Measurements from ENCODE around the gene PCDH15. TPM values are rescaled to one million over a fixed set of nuclear protein-coding genes. Genes with fewer than 3 reads are reported as not detected.
A peak's percentile ranks its signal among the peaks of the same experiment; 100 is the strongest.
"Not testable (repeated sequence)": the region's sequence is repeated elsewhere in the genome, so short reads cannot be mapped to it uniquely, and the experiment has no call there.

Gene PCDH15
- total RNA-seq, 1 experiment from 2014 or later: 0.77 TPM

DNA sequence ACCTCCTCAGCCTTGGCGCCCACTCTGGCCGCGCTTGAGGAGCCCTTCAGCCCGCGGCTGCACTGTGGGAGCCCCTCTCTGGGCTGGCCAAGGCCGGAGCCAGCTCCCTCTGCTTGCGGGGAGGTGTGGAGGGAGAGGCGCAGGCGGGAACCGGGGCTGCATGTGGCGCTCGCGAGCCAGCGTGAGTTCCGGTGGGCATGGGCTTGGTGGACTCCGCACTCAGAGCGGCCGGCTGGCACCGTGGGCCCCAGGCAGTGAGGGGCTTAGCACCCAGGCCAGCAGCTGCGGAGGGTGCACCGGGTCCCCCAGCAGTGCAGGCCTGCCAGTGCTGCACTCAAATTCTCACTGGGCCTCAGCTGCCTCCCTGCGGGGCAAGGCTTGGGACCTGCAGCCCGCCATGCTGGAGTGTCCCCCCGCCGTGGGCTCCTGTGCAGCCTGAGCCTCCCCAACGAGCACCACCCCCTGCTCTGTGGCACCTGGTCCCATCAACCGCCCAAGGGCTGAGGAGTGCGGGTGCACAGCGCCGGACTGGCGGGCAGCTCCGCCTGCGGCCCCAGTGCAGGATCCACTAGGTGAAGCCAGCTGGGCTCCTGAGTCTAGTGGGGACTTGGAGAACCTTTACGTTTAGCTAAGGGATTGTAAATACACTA is 876.9 kb downstream of the PCDH15 start:
- not testable (repeated sequence) for H3K36me3 ChIP-seq; H3K9me3 ChIP-seq (replicated peaks); H3K4me1 ChIP-seq; H3K4me3 ChIP-seq; H3K27me3 ChIP-seq; DNase-seq; H3K27ac ChIP-seq

DNA sequence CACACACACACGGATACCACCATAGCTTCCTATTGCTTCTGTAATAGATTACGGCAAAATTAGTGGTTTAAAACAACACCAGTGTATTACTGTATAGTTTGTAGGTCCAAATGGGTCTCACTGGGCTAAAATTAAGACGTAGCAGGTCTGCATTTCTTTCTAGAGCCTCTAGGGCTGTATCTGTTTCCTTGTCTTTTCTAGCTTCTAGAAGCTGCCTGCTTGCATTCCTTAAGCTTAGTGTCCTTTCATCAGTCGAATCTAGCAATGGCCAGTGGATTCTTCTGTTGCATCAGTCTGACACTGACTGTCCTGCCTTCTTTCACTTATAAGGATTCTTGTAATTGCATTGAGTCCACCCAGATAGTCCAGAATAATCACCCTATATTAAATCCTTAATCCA is 882.3 kb downstream of the PCDH15 start:
- Histone ChIP-seq H3K36me3 (no peaks in the 10 kb centered on the region), H3K27me3 (no peaks in the 10 kb centered on the region), H3K4me1 (no peaks in the 10 kb centered on the region), H3K4me3 (no peak overlapping the region), H3K27ac (no peak overlapping the region), H3K9me3 (replicated peaks) (no peaks in the 10 kb centered on the region)
- no peak for DNase-seq

DNA sequence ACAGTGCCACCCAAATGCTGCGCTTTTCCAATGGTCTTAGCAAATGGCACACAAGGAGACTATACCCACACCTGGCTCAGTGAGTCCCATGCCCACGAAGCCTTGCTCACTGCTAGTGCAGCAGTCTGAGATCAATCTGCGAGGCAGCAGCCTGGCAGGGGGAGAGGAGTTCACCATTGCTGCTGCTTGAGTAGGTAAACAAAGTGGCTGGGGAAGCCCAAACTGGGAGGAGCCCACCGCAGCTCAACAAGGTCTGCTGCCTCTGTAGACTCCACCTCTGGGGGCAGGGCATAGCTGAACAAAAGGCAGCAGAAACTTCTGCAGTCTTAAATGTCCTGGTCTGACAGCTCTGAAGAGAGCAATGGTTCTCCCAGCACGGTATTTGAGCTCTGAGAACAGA is 891.2 kb downstream of the PCDH15 start:
- H3K36me3 ChIP-seq: no peaks in the 10 kb centered on the region
- no peak overlapping the region for H3K4me3 ChIP-seq
- no peak for DNase-seq
- no peaks in the 10 kb centered on the region for H3K27me3 ChIP-seq
- no peaks in the 10 kb centered on the region for H3K9me3 ChIP-seq (replicated peaks)
- H3K27ac ChIP-seq: no peak overlapping the region
- H3K4me1 ChIP-seq: no peaks in the 10 kb centered on the region

DNA sequence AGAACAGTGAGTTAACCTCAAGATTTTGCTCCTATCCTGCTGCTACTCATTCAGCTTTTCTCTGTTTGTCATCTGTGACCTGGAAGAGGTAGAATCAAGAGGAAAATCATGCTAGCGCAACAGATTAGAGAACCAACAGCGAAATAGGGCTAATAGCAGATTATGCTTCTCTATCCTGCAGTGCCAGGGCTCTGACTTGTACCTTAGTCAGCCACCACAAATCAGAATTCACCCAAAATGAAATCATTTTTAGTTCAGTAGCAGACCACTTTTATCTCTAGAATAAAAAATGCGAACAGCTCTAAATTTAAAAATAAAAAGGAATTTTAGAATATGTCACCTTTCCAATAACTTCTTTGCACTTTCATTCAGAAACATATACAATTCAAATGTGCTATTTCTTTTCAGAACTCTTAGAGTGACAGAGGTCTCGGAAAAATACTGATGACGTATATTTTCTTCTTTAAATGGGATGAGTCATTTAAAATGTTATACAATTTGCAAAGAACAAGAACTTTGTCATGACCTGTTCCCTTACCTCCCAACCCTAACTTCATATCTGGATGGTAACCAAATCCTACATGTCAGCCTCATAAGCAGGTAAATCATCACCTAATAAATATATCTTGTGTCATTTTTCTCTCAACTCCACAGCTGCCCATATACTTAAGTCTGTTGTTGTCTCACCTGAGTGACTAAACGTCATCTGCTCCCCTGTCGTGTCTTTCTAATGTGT is 896.4 kb downstream of the PCDH15 start:
- Histone ChIP-seq H3K27ac (no peak overlapping the region), H3K27me3 (no peaks in the 10 kb centered on the region), H3K36me3 (no peaks in the 10 kb centered on the region), H3K4me3 (no peak overlapping the region), H3K9me3 (replicated peaks) (no peaks in the 10 kb centered on the region), H3K4me1 (no peaks in the 10 kb centered on the region)
- DNase-seq: no peak

DNA sequence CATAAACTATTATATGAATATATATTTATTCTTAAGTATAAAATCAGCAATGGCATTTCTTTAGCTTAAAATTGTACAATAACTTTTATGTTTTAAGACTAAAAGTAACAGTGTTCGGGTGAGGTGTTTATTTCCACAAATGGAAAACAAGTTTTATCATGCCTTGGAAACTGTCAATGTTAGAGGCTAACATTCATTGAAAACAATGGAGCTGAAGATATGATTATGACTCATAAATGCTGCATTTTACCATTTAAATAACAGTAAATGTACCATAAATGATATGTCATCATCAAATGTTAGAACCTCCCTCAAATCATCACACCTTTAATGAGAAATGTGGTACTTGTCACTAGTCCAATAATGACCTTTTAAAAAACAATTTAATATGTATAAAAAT is 897.3 kb downstream of the PCDH15 start:
- no peaks in the 10 kb centered on the region for H3K4me1 ChIP-seq
- no peaks in the 10 kb centered on the region for H3K36me3 ChIP-seq
- no peak overlapping the region for H3K27ac ChIP-seq
- no peak overlapping the region for H3K4me3 ChIP-seq
- H3K27me3 ChIP-seq: no peaks in the 10 kb centered on the region
- H3K9me3 ChIP-seq (replicated peaks): no peaks in the 10 kb centered on the region
- DNase-seq: no peak

DNA sequence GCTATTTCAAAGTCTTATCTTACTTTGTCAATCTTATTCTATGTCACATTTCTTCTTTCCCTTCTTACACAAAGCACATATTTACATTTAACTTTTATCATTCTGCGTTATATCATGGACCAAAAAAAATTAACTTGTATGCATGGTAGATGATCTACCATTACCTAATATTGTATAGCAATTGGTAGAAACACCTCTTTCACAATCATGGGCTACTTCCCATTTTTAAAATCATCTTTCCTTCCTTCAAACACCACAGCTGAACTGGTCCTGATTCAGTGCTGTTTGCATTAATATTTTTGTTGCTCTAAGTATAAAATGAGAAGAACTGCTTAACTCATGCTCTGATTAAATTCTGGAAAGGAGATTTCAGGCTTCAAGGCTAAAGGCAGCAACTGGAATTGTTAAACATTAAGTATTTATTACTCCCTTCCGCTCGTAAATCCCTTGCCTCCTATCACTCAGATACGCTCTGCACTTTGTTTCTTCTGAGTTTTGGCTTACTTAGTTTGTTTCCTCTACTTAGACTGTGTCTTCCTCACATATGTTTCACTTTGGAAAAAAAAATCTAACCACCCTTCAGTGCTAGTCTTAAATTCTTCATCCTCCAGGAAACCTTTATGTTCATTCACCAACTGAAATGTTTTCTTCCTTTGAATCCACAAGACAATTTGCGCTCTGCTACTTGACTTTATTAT is 901.4 kb downstream of the PCDH15 start:
- Histone ChIP-seq H3K36me3 (no peaks in the 10 kb centered on the region), H3K4me1 (no peaks in the 10 kb centered on the region), H3K27me3 (no peaks in the 10 kb centered on the region), H3K27ac (no peak overlapping the region), H3K9me3 (replicated peaks) (no peaks in the 10 kb centered on the region), H3K4me3 (no peak overlapping the region)
- no peak for DNase-seq

DNA sequence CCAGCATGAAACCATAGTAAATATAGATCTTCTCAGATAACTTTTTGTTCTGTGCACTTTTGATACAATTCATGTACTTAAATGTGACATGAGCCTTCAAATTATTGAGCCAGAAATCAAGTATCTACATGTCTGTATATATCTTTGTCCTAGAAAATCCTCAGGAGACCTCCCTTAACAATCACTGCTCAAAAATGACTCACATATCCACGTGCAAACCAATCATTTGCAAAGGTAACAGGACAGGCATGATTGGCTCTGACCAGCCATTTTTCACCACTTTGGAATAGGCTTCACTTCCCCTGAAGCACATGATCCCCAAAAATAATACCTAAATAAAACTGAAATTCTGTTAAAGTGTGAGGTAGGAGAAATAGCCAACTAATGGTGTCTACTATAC is 902.5 kb downstream of the PCDH15 start:
- Histone ChIP-seq H3K27me3 (no peaks in the 10 kb centered on the region), H3K4me3 (no peak overlapping the region), H3K36me3 (no peaks in the 10 kb centered on the region), H3K9me3 (replicated peaks) (no peaks in the 10 kb centered on the region), H3K4me1 (no peaks in the 10 kb centered on the region), H3K27ac (no peak overlapping the region)
- DNase-seq: no peak

DNA sequence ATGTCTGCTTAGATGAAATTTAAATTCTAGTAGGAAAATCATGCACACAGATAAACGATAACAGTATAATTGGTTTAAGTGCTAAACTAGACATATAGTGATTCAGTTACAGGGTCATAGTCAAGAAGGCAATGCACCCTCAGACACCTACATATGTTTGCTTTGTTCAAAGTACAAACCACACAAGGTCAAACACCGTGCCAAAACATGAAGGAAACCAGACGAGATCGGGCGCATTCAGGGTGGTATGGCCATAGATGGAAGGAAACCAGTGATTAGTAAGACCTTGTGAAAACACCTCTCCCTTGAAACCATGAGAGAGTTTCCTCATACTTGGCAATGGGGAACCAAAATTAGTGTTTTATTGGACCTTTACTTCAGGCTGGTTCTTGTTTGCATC is 906.9 kb downstream of the PCDH15 start:
- Histone ChIP-seq H3K4me3 (no peak overlapping the region), H3K27ac (no peak overlapping the region), H3K9me3 (replicated peaks) (no peaks in the 10 kb centered on the region), H3K4me1 (no peaks in the 10 kb centered on the region), H3K36me3 (no peaks in the 10 kb centered on the region), H3K27me3 (no peaks in the 10 kb centered on the region)
- no peak for DNase-seq

DNA sequence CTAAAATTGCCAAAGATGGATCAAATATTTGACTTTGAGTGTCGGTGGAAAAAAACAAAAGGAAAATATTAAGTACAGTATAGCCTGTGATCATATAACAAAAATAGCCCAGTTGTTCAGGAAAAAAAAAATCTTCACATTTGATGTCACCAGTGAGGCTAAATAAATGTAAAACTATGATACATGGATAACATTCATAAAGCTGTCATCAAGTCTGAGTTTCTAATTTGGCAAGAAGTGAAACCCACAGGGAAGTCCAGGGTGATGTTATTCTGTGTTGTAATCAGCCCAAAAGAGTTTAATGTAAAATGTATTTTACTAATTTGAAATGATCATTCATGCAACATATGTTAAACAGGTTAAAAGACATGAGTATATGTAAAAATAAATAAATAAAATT is 908.0 kb downstream of the PCDH15 start:
- DNase-seq: no peak
- Histone ChIP-seq H3K36me3 (no peaks in the 10 kb centered on the region), H3K27ac (no peak overlapping the region), H3K9me3 (replicated peaks) (no peaks in the 10 kb centered on the region), H3K4me3 (no peak overlapping the region), H3K4me1 (no peaks in the 10 kb centered on the region), H3K27me3 (no peaks in the 10 kb centered on the region)

DNA sequence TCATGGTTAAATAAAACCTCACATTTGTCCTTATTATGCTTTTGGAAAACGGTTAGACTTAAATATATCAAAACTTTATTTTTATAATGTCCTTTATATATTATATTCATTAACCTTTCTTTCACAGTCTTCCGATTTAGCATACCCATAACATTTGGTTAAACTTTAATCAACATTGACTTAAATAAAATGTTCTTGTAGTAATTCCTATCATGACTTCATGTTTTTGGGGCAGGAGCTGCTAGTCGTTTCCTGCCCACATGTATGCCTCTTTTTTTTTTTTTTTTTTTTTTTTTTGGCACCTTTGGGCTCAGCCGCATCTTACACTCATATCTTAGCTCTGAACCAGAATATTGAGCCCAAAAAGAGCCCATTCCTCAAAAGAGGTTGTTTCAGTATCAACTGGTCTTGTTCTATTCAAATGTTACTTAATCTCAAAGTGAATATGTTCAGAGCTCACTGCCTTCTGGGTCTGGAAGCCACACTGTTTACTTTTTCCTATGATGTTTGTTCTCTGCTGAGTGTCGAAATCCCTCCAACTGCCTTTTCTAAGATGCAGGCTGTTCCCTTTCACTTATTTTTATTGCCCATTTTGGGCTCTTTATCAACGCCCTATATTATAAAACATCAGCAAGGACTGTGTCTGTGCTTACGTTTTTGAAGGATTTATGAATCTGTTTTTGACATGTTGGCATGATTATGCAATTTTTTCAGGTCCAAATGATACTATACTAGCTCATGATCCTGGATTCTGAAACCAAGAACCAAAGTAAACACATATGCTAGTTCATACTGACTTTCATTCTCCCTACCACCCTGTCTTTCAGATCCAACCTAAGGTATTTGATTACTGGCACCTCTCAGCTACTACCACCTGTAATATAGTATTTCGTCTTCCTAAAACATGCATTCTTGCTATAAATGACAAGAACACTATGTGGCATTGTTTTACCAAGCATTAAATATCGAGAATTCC is 914.4 kb downstream of the PCDH15 start:
- Histone ChIP-seq H3K4me1 (no peaks in the 10 kb centered on the region), H3K27me3 (no peaks in the 10 kb centered on the region), H3K4me3 (no peak overlapping the region), H3K36me3 (no peaks in the 10 kb centered on the region), H3K27ac (no peak overlapping the region), H3K9me3 (replicated peaks) (no peaks in the 10 kb centered on the region)
- DNase-seq: no peak

DNA sequence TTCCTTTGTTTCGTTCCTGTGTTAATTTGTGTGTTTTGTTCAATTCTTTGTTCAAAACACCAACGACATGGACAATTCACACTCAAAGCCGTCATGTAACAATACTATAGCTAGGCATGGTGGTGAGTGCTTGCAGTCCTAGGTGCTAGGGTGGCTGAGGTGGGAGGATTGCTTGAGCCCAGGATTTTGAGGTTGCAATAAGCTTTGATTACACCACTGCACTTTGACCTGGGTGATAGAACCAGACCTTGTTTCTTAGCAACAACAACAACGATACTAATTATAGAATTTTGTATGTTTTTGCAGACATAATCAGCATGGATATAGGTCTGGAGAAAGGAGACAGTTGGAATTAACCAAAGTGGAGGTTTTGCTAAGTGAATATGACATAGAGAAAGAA is 936.2 kb downstream of the PCDH15 start:
- Histone ChIP-seq H3K27me3 (no peaks in the 10 kb centered on the region), H3K36me3 (no peaks in the 10 kb centered on the region), H3K4me3 (no peak overlapping the region), H3K27ac (no peak overlapping the region), H3K4me1 (no peaks in the 10 kb centered on the region), H3K9me3 (replicated peaks) (no peaks in the 10 kb centered on the region)
- DNase-seq: no peak

DNA sequence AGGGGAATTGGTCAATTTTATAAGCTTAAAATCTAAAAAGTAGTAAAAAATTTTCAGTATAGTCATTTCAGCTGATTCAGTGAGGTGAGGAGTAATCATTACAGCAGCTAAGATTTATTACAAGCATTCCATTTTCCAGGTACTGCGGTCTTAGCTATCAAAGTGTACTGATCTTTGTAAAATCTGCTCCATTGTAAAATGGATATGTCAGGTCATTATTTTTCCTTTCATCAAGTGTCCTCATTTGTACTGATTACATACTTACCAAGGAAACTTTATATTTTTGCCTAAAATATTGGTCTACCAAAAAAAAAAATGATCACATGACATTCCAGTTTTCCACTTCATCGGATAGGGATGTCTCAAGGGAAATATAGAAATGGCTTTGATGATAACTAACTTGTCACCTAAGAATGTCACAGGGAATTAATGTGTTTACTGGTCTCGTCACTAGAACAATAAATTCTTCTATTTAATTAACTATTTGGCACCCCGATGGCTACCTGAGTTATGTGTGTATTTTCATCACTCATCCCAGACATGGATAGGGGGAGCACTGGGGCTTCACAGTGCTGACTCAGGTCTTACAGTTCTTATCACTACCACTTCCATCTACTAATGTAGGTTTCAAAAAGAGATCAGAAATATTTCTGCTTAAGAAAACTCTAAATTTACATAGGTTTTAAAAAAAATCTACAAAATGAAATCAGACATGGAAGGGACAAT is 948.4 kb downstream of the PCDH15 start:
- no peak for DNase-seq
- H3K27me3 ChIP-seq: no peaks in the 10 kb centered on the region
- no peaks in the 10 kb centered on the region for H3K9me3 ChIP-seq (replicated peaks)
- no peak overlapping the region for H3K4me3 ChIP-seq
- H3K36me3 ChIP-seq: no peaks in the 10 kb centered on the region
- no peak overlapping the region for H3K27ac ChIP-seq
- no peaks in the 10 kb centered on the region for H3K4me1 ChIP-seq

DNA sequence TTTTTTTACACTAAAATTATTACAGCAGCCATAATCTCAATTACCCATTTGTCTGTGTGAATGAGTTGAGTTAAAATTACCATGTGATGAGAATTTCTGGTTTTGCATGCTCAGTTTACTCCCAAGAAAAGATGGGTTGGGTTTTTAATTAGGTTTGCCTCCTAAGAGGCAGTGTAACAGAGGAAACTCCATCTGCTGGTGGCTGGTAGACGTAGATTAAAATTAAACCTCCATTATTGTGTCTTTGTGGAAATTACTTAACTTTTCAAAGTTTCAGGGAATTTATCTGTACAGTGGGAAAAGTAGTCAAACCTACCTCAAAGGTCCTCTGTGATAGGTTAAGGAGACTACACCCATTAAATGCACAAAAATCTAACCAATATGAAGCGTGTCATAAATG is 954.2 kb downstream of the PCDH15 start:
- no peak for DNase-seq
- Histone ChIP-seq H3K4me3 (no peak overlapping the region), H3K27ac (no peak overlapping the region), H3K9me3 (replicated peaks) (no peaks in the 10 kb centered on the region), H3K4me1 (no peaks in the 10 kb centered on the region), H3K36me3 (no peaks in the 10 kb centered on the region), H3K27me3 (no peaks in the 10 kb centered on the region)

DNA sequence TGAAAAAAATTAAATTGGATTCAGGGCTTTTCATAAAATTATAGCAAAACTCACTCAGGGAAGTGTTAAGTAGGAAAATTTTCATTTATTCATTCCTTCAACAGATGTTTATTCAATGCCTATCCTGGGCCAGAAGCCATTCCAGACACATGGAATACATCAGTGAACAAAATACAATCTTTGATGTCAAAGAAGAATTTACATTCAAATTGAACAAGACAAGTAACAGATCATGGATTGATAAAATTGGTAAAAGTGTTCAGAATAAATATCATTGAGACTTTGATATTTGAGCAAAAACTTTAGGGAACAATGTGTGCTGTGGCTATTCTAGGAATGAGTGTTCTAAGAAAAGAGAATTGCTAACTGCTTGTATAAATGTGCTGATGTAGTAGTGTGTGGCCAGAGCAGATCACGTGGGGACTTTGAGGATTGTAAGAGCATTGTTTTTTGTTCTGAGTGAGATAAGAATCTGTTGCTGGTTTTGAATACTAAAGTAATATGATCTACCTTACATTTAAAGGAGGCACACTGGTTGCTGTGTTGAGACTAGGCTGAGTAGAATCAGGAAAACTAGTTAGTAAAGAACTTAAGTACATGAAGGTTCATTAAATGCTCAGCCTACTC is 957.2 kb downstream of the PCDH15 start:
- H3K36me3 ChIP-seq: no peaks in the 10 kb centered on the region

More for the DNA sequence above, 957.2 kb downstream of the PCDH15 start:
- H3K4me3 ChIP-seq: no peak overlapping the region
- H3K27me3 ChIP-seq: no peaks in the 10 kb centered on the region
- H3K4me1 ChIP-seq: no peaks in the 10 kb centered on the region
- H3K27ac ChIP-seq: no peak overlapping the region
- no peaks in the 10 kb centered on the region for H3K9me3 ChIP-seq (replicated peaks)
- peak in 1 of 2 experiments; percentile 40 for DNase-seq

Measured in SJCRH30 (cell line).